Measurements from ENCODE around the gene DIPK1A.

DNA sequence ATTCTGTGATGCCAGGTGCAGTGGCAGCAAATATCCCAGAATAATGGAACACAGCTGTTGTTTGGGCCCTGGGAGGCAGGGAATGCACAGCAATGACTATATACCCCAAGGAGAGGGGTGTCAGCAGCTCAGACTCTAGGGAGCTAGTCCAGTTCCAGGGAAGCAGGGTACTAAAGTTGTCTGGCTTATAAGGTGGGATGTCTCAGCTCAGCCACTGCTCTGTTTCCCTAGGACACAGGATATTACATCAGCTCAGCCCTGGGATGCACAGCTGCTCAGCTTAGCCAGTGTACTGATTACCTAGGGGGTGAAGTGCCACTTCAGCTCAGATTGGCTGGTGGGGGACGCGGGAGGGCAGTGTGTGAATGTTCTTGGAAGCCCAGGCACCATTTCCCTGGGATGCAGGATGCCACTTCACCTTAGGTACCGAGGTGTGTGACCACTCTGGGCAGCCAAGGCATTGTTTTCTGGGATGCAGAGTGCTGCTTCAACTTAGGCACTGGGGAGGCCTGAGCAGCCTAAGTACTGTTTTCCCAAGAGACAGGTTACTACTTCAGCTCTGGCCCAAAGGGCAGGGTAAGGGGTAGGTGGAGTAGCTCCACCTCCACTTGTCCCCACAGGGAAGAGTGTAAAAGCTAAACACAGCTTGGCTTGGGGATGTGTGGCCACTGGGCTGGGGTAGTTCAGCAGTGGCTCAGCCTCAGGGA lies 59.4 kb downstream of the DIPK1A start:
- TF ChIP-seq, protein P1, sequence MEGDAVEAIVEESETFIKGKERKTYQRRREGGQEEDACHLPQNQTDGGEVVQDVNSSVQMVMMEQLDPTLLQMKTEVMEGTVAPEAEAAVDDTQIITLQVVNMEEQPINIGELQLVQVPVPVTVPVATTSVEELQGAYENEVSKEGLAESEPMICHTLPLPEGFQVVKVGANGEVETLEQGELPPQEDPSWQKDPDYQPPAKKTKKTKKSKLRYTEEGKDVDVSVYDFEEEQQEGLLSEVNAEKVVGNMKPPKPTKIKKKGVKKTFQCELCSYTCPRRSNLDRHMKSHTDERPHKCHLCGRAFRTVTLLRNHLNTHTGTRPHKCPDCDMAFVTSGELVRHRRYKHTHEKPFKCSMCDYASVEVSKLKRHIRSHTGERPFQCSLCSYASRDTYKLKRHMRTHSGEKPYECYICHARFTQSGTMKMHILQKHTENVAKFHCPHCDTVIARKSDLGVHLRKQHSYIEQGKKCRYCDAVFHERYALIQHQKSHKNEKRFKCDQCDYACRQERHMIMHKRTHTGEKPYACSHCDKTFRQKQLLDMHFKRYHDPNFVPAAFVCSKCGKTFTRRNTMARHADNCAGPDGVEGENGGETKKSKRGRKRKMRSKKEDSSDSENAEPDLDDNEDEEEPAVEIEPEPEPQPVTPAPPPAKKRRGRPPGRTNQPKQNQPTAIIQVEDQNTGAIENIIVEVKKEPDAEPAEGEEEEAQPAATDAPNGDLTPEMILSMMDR (IDR thresholded peaks at IDR 0.05; ENCODE audit: low read length), result no peak
- no peak for TF ChIP-seq EZH2 (optimal IDR thresholded peaks at IDR 0.05; ENCODE audit: low read depth, low read length)
- no peak for TF ChIP-seq EZH2phosphoT487 (IDR thresholded peaks at IDR 0.05; ENCODE audit: low read length)
